ENCODE measurements around the gene HPD.
"Not testable (repeated sequence)": the region's sequence is repeated elsewhere in the genome, so short reads cannot be mapped to it uniquely, and the experiment has no call there.

HPD gene

GRCh38 chr12:121861636-121862254, 3.1 kb upstream of the HPD start:
- DNase-seq, result no peak

- DNase-seq, result not testable (repeated sequence)
Observed at GRCh38 chr12:121860699-121861098, 2.0 kb upstream of the HPD start.

- no peak for DNase-seq
Observed at GRCh38 chr12:121860257-121860656, 1.6 kb upstream of the HPD start.

GRCh38 chr12:121858318-121858661, 369 bp downstream of the HPD start:
- no peak for DNase-seq

GRCh38 chr12:121857322-121858246, 1.1 kb downstream of the HPD start:
- DNase-seq, result no peak

- DNase-seq, result not testable (repeated sequence)
Observed at GRCh38 chr12:121852392-121852791, 6.3 kb downstream of the HPD start.

- DNase-seq, result no peak
Observed at GRCh38 chr12:121849665-121850064, 9.0 kb downstream of the HPD start.

- DNase-seq, result no peak
Observed at GRCh38 chr12:121849211-121849610, 9.4 kb downstream of the HPD start.

GRCh38 chr12:121845701-121846100, 13.0 kb downstream of the HPD start:
- DNase-seq, result no peak

- no peak for DNase-seq
Observed at GRCh38 chr12:121843236-121843982, 15.2 kb downstream of the HPD start.

- DNase-seq, result no peak
Observed at GRCh38 chr12:121839993-121840761, 18.5 kb downstream of the HPD start.

GRCh38 chr12:121839106-121839992, 19.3 kb downstream of the HPD start:
- DNase-seq, result peak; percentile 100

GRCh38 chr12:121838126-121838525, 20.5 kb downstream of the HPD start:
- no peak for DNase-seq

- no peak for DNase-seq
Observed at GRCh38 chr12:121837680-121838079, 21.0 kb downstream of the HPD start.

GRCh38 chr12:121831571-121832245, 27.0 kb downstream of the HPD start:
- DNase-seq, result no peak

- DNase-seq, result no peak
Observed at GRCh38 chr12:121830588-121831265, 27.9 kb downstream of the HPD start.

- DNase-seq, result no peak
Observed at GRCh38 chr12:121830134-121830533, 28.5 kb downstream of the HPD start.

GRCh38 chr12:121829250-121829918, 29.3 kb downstream of the HPD start:
- DNase-seq, result no peak

GRCh38 chr12:121828826-121829225, 29.8 kb downstream of the HPD start:
- DNase-seq, result no peak

GRCh38 chr12:121828306-121828705, 30.4 kb downstream of the HPD start:
- no peak for DNase-seq

Measured in activated CD4-positive, alpha-beta T cell treated with anti-CD3 and anti-CD28 coated beads, Interleukin-2, amount 50 U/mL, for 4 hours (primary cell).